Measurements from ENCODE around the gene NAT16. TPM values are rescaled to one million over a fixed set of nuclear protein-coding genes. Genes with fewer than 3 reads are reported as not detected.
A peak's percentile ranks its signal among the peaks of the same experiment; 100 is the strongest.

NAT16 gene
- total and polyA plus RNA-seq, 2 of the 13 experiments (the other 11 are each of a cell fraction or from before 2014, with no cell fraction given): 0.04 TPM; not detected in 1

- TF ChIP-seq ZNF570 (CRISPR knock-in tag; IDR thresholded peaks at IDR 0.05; ENCODE audit: borderline replicate concordance) (no peak), ZNF362 (CRISPR knock-in tag; IDR thresholded peaks at IDR 0.05; ENCODE audit: borderline replicate concordance) (peak; percentile 24; the same call in 1 of the 2 replicates), NFIC (IDR thresholded peaks at IDR 0.05; ENCODE audit: low read length) (peak; percentile 7; the same call in 1 of the 2 replicates), HNF1B (CRISPR knock-in tag; IDR thresholded peaks at IDR 0.05) (0 out of 2 replicates have a peak, but pooled peaks have one; percentile 51), SRF (IDR thresholded peaks at IDR 0.05; ENCODE audit: low read depth, low read length) (no peak), IRF2 (CRISPR knock-in tag; IDR thresholded peaks at IDR 0.05) (peak; percentile 54), ZNF460 (CRISPR knock-in tag; IDR thresholded peaks at IDR 0.05; ENCODE audit: borderline replicate concordance) (no peak), FOXO4 (CRISPR knock-in tag; conservative IDR thresholded peaks at IDR 0.05) (no peak), TOPORS (CRISPR knock-in tag; IDR thresholded peaks at IDR 0.05) (no peak), YY1 (IDR thresholded peaks at IDR 0.05; ENCODE audit: insufficient read depth, insufficient replicate concordance, low read depth, low read length) (no peak), GLI4 (CRISPR knock-in tag; IDR thresholded peaks at IDR 0.05; ENCODE audit: borderline replicate concordance) (no peak), NR2F6 (IDR thresholded peaks at IDR 0.05) (no peak), NR2F6 (CRISPR knock-in tag; IDR thresholded peaks at IDR 0.05) (peak; percentile 12; the same call in 1 of the 2 replicates), YEATS4 (CRISPR knock-in tag; IDR thresholded peaks at IDR 0.05; ENCODE audit: borderline replicate concordance) (no peak), FOXC1 (CRISPR knock-in tag; IDR thresholded peaks at IDR 0.05; ENCODE audit: borderline replicate concordance) (0 out of 2 replicates have a peak, but pooled peaks have one; percentile 42)
- TF ChIP-seq, protein P1, sequence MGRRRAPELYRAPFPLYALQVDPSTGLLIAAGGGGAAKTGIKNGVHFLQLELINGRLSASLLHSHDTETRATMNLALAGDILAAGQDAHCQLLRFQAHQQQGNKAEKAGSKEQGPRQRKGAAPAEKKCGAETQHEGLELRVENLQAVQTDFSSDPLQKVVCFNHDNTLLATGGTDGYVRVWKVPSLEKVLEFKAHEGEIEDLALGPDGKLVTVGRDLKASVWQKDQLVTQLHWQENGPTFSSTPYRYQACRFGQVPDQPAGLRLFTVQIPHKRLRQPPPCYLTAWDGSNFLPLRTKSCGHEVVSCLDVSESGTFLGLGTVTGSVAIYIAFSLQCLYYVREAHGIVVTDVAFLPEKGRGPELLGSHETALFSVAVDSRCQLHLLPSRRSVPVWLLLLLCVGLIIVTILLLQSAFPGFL (CRISPR knock-in tag; IDR thresholded peaks at IDR 0.05): no peak
- TF ChIP-seq, protein P2, sequence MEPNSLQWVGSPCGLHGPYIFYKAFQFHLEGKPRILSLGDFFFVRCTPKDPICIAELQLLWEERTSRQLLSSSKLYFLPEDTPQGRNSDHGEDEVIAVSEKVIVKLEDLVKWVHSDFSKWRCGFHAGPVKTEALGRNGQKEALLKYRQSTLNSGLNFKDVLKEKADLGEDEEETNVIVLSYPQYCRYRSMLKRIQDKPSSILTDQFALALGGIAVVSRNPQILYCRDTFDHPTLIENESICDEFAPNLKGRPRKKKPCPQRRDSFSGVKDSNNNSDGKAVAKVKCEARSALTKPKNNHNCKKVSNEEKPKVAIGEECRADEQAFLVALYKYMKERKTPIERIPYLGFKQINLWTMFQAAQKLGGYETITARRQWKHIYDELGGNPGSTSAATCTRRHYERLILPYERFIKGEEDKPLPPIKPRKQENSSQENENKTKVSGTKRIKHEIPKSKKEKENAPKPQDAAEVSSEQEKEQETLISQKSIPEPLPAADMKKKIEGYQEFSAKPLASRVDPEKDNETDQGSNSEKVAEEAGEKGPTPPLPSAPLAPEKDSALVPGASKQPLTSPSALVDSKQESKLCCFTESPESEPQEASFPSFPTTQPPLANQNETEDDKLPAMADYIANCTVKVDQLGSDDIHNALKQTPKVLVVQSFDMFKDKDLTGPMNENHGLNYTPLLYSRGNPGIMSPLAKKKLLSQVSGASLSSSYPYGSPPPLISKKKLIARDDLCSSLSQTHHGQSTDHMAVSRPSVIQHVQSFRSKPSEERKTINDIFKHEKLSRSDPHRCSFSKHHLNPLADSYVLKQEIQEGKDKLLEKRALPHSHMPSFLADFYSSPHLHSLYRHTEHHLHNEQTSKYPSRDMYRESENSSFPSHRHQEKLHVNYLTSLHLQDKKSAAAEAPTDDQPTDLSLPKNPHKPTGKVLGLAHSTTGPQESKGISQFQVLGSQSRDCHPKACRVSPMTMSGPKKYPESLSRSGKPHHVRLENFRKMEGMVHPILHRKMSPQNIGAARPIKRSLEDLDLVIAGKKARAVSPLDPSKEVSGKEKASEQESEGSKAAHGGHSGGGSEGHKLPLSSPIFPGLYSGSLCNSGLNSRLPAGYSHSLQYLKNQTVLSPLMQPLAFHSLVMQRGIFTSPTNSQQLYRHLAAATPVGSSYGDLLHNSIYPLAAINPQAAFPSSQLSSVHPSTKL (CRISPR knock-in tag; IDR thresholded peaks at IDR 0.05): peak; percentile 70
- TF ChIP-seq, protein P3, sequence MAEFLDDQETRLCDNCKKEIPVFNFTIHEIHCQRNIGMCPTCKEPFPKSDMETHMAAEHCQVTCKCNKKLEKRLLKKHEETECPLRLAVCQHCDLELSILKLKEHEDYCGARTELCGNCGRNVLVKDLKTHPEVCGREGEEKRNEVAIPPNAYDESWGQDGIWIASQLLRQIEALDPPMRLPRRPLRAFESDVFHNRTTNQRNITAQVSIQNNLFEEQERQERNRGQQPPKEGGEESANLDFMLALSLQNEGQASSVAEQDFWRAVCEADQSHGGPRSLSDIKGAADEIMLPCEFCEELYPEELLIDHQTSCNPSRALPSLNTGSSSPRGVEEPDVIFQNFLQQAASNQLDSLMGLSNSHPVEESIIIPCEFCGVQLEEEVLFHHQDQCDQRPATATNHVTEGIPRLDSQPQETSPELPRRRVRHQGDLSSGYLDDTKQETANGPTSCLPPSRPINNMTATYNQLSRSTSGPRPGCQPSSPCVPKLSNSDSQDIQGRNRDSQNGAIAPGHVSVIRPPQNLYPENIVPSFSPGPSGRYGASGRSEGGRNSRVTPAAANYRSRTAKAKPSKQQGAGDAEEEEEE (CRISPR knock-in tag; IDR thresholded peaks at IDR 0.05; ENCODE audit: borderline replicate concordance): no peak
Observed at GRCh38 chr7:101138213-101138870, 41.8 kb downstream of the NAT16 start (continued).
